ENCODE results near the gene VDAC1.
"Not testable (repeated sequence)": the region's sequence is repeated elsewhere in the genome, so short reads cannot be mapped to it uniquely, and the experiment has no call there.

VDAC1 gene

DNA sequence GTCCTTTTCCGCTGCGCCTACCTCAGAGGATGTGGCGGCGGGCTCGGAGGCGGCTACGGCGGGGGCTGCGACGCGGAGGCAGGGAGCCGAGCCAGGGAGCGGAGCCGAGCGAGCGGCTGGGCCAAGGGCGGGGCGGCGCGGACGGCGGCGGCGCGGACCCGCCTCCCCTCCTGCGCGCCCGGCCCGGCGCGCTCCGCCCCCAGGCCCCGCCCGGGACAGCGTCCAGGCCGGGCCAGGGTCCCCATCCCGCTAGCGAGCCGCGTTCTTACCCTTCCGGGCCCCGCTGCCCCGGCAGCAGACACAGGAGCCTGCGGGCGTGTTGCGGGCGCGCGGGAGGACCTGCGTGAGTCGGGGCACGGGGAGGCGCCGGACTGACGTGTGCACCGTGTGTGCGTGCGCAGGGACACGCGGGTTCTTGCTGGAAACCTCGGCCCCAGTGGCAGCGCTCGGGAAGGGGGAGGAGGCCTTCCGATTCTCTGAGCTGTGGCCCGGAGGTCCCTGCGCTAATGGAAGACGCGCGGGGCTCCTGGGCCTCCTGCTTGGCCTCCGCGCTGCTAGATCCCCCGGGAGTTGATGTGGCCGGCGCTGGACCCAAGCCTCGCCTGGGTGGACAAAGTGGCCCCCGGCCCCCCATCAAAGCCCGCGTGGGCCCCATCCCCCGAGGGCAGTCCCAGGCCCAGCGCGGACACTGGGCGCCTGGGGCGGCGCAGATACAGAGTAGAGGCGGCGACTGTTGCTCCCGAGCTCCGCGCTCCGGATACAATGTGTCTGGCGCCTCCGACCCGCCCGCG is at the start of gene VDAC1:
Gene VDAC1 (minus strand): TSS at position 350 of the 791 bp plus-strand sequence. CDS start 11,963 bp downstream, outside the sequence.
- peak; percentile 85 for DNase-seq

DNA sequence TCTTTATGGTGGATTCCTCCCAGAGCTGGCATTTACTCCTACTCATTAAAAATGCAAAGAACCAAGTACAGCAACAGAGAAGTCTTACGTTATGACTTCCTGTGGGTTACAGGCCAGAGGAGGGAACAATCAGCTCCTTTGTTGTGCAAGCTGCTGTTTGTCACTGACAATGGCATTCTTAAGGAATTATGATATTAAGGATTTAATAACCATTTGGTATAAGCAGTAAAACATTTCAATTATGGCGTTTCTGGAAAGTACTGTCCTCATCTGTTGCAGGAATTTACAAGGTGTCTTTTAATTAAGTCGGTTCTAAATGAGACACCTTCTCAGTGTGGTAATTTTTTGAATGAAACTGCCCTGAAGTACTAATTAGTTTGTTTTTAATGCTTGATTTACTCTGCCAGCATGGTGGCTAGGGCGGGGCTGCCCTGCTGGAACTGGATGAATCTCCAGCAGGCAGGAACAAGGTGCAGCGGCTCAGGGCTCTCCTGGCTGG is 49.1 kb upstream of the VDAC1 start:
- peak; percentile 42 for DNase-seq

DNA sequence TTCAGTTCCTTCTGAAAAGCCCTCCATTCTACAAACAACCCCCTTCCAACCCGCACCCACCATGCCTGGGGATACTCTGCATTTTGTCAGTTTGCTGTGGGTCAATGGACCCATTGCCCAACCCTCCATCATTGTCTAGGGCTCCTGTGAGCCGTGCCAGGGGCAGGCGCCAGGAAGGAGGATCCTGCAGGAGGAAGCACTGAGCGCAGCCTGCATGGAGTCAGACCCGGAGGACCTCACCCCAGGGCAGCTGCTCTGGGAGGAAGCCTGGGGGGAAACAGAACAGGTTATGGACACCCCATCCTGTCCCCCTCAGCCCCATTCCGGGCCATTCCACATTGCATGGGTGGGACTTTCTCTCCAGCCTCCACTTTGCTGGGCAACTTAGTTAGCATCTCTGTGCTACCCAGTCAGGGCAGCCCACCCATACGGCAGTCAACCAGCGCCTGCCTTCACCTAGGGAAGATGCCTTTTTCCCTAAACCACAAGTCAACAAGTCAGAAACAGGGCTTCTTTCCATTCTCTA is 48.6 kb upstream of the VDAC1 start:
- DNase-seq: no peak

DNA sequence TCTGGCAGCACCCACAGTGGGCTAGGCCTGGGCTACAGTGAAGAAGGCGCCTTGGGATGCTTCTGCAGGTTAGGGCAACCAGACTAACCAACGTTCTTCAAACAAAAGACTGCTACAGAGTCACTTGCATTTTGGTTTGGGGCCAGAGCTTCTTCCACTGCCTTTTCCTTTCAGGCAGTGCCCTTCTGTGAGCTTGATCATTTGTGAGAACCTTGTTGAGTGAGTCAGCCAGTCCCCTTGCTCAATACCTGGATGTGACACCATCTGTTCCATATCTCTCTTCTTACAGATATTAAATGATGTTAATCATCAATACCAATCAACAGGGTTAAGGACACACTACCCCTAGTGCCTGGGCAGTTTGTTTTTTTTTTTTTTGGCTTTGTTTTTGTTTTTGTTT is 46.5 kb upstream of the VDAC1 start:
- peak; percentile 20 for DNase-seq

- DNase-seq: no peak
Observed at GRCh38 chr5:134048864-134049263, 44.1 kb upstream of the VDAC1 start.

DNA sequence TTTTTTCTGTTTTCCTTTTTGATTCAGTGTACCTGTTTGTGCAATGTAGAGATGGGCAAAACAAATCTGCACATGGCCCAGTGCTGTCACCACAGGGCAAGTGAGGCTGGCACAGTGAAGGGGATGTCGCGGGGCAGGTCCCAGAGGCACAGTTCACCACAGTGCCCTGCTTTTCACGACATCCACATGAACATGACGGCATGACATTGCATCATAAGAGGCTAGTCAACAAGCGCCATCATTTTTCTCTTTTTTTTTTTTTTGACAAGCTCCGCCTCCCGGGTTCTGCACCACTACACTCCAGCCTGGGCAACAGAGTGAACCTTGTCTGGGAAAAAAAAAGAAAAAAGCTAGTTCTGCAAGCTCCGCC is 42.9 kb upstream of the VDAC1 start:
- no peak for DNase-seq

GRCh38 chr5:134046801-134047686 is 42.3 kb upstream of the VDAC1 start:
- no peak for DNase-seq

DNA sequence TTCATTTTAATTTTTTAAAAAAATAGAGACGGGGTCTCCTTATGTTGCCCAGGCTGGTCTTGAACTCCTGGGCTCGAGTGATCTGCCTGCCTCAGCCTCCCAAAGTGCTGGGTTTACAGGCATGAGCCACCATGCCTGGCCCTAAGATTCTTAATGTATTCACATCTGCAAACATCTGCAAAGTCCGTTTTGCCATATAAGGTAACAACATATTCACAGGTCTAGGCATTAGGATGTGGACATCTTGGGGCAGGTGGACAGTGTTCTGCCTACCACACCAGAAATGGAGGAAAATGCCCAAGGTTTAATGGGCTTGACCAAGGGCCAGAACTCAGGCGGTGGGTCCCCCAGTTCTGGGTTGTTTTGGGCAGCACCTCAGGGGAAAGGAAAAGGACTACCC is 41.6 kb upstream of the VDAC1 start:
- DNase-seq: no peak

DNA sequence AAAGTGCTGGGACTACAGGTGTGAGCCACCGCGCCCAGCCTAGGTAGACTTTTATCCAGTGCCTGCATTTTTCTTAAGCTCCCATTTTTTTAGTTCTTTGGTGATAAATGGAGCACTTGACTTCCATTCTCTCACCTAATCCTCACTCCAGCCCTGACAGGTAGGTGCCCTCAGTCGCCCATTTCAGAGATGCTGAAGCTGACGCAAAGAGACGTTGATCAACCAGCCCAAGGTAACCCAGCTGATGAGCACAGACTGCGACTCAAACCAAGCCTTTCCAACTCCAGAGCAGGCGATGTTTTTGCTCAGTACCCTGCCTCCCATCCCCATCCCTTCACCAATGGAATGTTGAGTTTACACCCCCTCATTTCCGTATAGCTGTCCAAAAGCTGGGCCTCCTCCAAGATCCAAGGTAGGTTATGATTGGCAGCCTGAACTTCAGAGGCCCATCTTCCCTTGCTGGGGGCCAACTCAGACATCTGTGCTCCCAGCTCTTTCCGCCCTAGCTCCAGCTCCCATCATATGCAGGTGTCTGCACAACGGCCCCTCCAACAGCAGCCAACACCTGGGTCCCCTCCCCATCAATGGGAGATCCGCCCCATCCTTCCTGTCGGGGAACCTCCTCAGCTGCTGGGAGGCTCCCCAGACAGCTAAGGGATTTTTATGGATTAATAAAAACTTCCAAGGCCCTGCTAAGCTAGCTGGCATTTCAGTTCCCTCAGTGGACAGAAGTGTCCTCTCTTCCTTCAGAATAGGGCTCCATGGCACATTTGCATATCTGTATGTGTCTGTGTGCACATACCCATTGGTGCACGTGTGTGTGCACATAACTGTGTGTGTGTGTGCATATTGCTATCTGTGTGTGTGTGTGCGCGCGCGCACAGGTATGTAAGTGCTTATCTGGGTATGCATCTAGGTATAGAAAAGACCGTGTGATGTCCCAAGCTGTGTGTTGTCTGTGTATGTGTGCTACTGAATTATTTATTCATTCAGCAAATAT is 39.3 kb upstream of the VDAC1 start:
- peak; percentile 35 for DNase-seq

DNA sequence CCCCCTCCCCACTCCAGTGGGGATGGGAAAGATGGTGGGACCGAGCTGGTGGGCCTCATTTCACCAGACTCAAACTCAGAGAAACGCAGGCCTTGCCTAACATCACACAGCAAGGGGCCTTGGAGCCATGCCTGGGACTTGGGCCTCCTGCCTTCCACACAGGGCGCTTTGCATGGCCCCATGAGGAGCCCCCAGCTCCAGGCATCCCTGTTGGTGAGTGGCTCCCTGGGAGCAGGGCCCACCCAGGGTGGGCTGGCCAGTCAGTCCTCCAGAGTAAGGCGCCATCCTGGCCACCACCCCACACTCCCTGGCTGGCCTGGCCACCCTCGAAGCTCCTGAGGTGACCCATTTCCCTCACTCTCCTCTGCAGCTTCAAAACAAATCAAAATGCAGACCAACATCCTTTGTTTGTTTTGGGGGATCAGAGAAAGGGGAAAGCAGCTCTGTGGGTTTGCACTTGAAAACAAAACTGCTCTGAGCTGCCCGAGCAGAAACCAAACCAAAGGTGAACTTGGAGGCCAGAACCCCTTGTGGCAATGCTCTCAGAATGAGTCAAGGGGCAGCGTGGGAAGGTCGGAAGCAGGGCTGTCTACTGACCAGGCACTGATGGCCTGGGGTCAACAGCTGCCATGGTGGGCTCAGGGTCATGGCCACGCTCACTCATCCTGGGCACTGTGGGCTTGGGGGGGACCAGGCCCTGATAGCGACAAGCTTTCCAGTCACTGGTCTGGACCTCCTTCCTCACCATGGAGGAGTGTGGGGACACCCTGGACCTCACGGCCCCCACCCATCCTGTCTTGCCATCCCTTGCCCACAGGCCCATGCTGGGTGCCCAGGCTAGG is 37.0 kb upstream of the VDAC1 start:
- peak; percentile 17 for DNase-seq

DNA sequence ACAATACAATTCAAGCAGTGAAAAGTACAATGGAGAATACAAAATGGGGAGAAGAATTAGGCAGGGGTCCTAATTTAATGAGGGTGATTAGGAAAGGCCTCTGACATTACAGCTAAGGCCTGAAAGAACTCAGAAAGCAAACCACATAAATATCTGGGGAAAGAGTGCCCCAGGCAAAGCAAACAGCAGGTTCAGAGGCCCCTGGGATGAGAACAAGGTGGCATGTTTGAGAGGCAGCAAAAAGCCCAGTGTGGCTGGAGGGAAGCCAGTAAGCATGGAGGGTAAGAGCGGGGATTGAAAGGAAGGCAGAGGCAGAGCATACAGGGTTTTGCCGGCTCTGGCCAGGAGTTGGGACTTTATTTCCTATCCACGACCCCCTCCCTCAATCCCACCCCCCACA is 33.4 kb upstream of the VDAC1 start:
- DNase-seq: no peak

DNA sequence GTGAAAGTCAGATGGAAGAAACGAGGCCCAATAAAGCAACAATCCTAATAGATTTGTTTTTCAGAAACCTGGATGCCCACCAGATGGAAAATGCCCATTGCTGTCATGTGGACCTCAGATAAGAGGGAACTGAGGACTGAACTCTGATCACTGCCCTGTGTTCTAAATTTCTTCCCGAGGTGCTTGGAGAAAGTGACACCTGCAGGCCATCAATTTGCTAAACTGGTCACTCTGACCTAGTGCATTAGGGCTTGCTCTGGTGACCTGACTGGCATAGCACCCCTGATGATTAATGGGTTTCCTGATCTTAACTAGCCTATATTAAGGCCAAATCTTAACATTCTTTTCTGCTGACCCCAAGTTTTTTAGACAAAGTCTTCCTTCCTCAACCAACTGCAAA is 32.4 kb upstream of the VDAC1 start:
- DNase-seq: no peak

- no peak for DNase-seq
Observed at GRCh38 chr5:134034326-134034725, 29.6 kb upstream of the VDAC1 start.

DNA sequence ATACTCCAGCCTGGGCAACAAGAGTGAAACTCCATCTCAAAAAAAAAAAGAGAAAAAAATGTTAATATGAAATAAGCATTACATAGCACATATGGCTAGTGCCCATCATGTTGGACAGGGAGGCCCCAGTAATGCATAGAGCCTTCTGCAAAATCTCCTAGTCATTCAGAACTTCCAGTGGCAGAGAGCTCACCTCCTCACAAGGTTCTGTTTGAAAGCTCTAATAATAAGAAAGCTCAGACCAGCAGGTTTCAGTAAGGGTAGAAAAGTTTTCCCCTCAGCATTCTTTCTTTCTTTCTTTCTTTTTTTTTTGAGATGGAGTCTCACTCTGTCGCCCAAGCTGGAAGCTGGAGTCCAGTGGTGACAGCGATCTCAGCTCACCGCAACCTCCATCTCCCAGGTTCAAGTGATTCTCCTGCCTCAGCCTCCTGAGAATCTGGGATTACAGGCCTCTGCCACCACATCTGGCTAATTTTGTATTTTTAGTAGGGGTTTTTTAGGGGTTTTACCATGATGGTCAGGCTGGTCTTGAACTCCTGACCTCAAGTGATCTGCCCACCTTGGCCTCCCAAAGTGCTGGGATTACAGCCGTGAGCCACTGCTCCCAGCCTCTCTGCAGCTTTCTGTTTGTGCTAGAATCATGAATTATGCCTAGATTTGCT is 25.7 kb upstream of the VDAC1 start:
- not testable (repeated sequence) for DNase-seq

GRCh38 chr5:134029156-134029555 is 24.4 kb upstream of the VDAC1 start:
- DNase-seq: no peak

- DNase-seq: no peak
Observed at GRCh38 chr5:134028496-134028895, 23.7 kb upstream of the VDAC1 start.

DNA sequence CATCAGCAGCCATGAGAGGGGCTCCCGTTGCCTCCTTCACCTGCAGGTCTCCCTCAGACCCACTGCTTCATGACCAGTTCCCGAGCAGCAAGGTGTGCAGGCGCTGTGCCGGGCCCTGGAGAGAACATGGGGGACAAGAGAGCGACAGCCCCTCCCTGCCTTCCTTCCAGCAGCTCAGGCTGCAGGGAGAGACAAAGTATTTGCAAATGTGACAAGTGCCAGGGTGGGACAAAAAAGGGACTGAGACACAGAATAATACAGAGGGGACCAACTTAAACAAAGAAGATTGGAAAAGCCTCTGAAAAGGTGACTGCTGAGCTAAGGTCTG is 22.5 kb upstream of the VDAC1 start:
- DNase-seq: no peak

DNA sequence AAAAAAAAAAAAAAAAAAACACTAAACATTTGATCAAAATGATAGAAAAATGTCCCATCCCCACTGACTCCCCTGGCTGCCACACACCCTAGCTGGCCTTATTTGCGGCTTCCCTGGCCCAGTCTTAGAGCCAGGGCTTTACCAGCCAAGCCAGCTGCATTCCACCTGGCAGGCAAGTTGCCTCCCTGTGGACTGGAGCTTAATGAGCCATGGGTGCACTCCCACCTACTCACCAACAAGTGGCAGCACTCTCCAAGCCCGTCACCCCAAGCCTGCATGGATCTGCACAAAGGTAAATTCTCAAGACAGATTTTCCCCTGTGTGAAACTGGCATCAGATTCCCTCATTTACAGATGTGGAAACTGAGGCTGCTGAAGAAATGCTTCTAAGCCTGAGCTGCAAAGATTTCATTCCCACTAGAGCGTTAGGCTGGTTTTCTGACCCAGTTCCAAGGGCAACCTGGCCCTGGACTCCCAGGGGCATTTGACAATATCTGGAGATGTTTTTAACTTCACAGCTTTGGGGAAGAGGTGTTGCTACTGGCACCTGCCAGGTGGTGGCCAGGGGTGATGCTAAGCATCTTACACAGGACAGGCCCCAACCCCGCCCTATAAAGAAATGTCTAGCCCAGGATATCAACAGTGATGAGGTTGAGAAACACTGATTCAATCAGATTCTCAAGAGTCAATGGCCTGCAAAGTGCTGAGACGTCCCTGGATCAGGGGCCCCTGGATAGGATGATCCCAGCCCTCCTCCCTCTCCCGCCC is 21.9 kb upstream of the VDAC1 start:
- DNase-seq: peak; percentile 74

DNA sequence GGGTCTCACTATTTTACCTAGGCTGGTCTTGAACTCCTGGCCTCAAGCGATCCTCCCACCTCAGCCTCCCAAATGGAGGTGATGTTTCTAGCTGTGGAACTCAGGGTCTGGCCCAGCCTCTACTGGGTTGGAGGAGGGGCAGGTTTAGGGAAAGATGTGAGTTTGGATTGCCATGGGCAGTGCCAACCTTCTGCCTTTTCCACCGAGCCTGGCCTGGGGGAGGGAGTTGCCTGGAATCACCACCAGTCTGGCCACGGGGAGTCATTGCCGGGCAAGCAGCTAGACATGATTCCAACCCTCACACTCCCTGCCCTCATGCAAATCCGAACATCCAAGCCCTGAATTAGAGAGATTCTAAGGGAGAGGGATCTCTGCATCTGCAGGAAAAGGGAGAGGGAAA is 21.0 kb upstream of the VDAC1 start:
- DNase-seq: no peak

- no peak for DNase-seq
Observed at GRCh38 chr5:134024811-134025210, 20.0 kb upstream of the VDAC1 start.

Measured in CD4-positive, alpha-beta T cell treated with Interleukin-6 for 4 hours (primary cell).